Endothelial cell of umbilical vein (primary cell): Measurements from ENCODE around the gene TAF3. TPM values are rescaled to one million over a fixed set of nuclear protein-coding genes. Genes with fewer than 3 reads are reported as not detected.
A peak's percentile ranks its signal among the peaks of the same experiment; 100 is the strongest.

Experiments used
- BruUV-seq: library from RNA; stranded (reverse); fragments of 400-500 nt; replicated peaks from 2 replicates; lab custom pipeline; 2021; lab: Mats Ljungman, UMichigan
- CTCF ChIA-PET: fragments of 300-600, 350-600 bp; sonication (Branson Sonifier 250); formaldehyde crosslinking; loops from one replicate; lab custom pipeline; 2021; ENCODE audit warnings: antibody characterized with exemption, inconsistent platforms; lab: Charles Lee
- POLR2A ChIA-PET: fragments of 300-600, 350-600 bp; sonication (Branson Sonifier 250); formaldehyde crosslinking; loops from one replicate; lab custom pipeline; 2021; ENCODE audit warnings: antibody characterized with exemption, inconsistent platforms; lab: Charles Lee
- DNase-seq: peaks from one replicate; pipeline ENCODE4 v3.0.0-alpha.2; 2011; ENCODE audit warnings: low read depth, low spot score
- FAIRE-seq: peaks from 2 replicates; lab custom pipeline; 2011; peaks lifted over from hg19 to GRCh38; lab: Jason Lieb, UNC
- H2AFZ ChIP-seq: 2 replicates; pipeline ENCODE4 v1.6.0; 2012; ENCODE audit warnings: low read depth, low read length, control low read depth, inconsistent platforms
- H3K27ac ChIP-seq: 2 replicates; pipeline ENCODE4 v1.5.1; 2011; ENCODE audit warnings: low read depth, mild to moderate bottlenecking, control low read depth, low read length, moderate library complexity; ENCODE audit not compliant: insufficient read depth
- H3K27me3 ChIP-seq, 2 experiments: 2 replicates each; pipeline versions ENCODE4 v1.6.0 to v1.6.1; 2011; ENCODE audit warnings: low read length in 2 of 2, mixed read lengths in 1 of 2; ENCODE audit not compliant: control insufficient read depth in 2 of 2, insufficient read depth in 2 of 2
- H3K36me3 ChIP-seq, 2 experiments: 2 replicates in 1 of 2; 3 replicates in 1 of 2; pipeline ENCODE4 v1.5.1; 2011; ENCODE audit warnings: low read length in 2 of 2, mild to moderate bottlenecking in 1 of 2, moderate library complexity in 1 of 2; ENCODE audit not compliant: control insufficient read depth in 2 of 2, insufficient read depth in 2 of 2; ENCODE audit errors: extremely low read depth in 1 of 2
- H3K4me1 ChIP-seq: 3 replicates; pipeline ENCODE4 v1.5.1; 2011; ENCODE audit warnings: mild to moderate bottlenecking, low read length; ENCODE audit not compliant: control insufficient read depth, insufficient read depth; ENCODE audit errors: extremely low read depth
- H3K4me2 ChIP-seq: 2 replicates; pipeline ENCODE4 v1.6.1; 2011; ENCODE audit warnings: low read length, control low read depth, mixed read lengths; ENCODE audit not compliant: insufficient read depth
- H3K4me3 ChIP-seq, 3 experiments: fragments of 200-600 bp in 1 of 3; sonication (generic), shearing (Covaris generic) in 1 of 3; replicated peaks in 1 of 3; 2 replicates each; pipeline ENCODE4 v1.5.1; 2011 to 2016; ENCODE audit warnings: control low read depth in 3 of 3, low read length in 3 of 3, mild to moderate bottlenecking in 2 of 3, inconsistent platforms in 1 of 3, low read depth in 1 of 3, moderate library complexity in 1 of 3; ENCODE audit not compliant: insufficient read depth in 1 of 3
- H3K79me2 ChIP-seq: 2 replicates; pipeline ENCODE4 v1.6.0; 2012; ENCODE audit warnings: low read length, inconsistent platforms; ENCODE audit not compliant: control insufficient read depth, insufficient read depth
- H3K9ac ChIP-seq: replicated peaks from 2 replicates; pipeline ENCODE3; 2011; ENCODE audit warnings: low read length, control low read depth; ENCODE audit not compliant: insufficient read depth; ENCODE audit errors: extremely low read depth
- H3K9me1 ChIP-seq: replicated peaks from 3 replicates; pipeline ENCODE4 v1.6.0; 2011; ENCODE audit warnings: mild to moderate bottlenecking, low read length; ENCODE audit not compliant: control insufficient read depth, insufficient read depth; ENCODE audit errors: extremely low read depth
- H3K9me3 ChIP-seq: replicated peaks from 2 replicates; pipeline ENCODE4 v1.5.1; 2012; ENCODE audit warnings: low read length, inconsistent platforms; ENCODE audit not compliant: control insufficient read depth, insufficient read depth
- H4K20me1 ChIP-seq: replicated peaks from 2 replicates; pipeline ENCODE3; 2011; ENCODE audit warnings: mild to moderate bottlenecking, low read length; ENCODE audit not compliant: control insufficient read depth, insufficient read depth; ENCODE audit errors: extremely low read depth
- CTCF ChIP-seq, 2 donors: IDR thresholded peaks; 1 replicate in 1 of 2; 2 replicates in 1 of 2; pipeline ENCODE4 v1.5.1; 2011; ENCODE audit warnings: low read length in 2 of 2, mild to moderate bottlenecking in 2 of 2, moderate library complexity in 2 of 2, control low read depth in 1 of 2, inconsistent platforms in 1 of 2, low read depth in 1 of 2; ENCODE audit not compliant: insufficient read depth in 1 of 2; ENCODE audit errors: extremely low read depth in 1 of 2
- EZH2 ChIP-seq: IDR thresholded peaks from 2 replicates; pipeline ENCODE4 v1.6.1; 2012; ENCODE audit warnings: borderline replicate concordance, low read depth, mild to moderate bottlenecking, moderate library complexity, low read length, inconsistent platforms; ENCODE audit not compliant: severe bottlenecking
- FOS ChIP-seq: IDR thresholded peaks from 2 replicates; pipeline ENCODE4 v1.6.1; 2011; ENCODE audit warnings: mild to moderate bottlenecking, low read length, moderate library complexity, borderline replicate concordance; ENCODE audit not compliant: insufficient read depth
- JUN ChIP-seq: IDR thresholded peaks from 2 replicates; pipeline ENCODE4 v1.6.1; 2011; ENCODE audit warnings: borderline replicate concordance, low read depth; ENCODE audit not compliant: insufficient read length, insufficient read depth
- MYC ChIP-seq: IDR thresholded peaks from one replicate; pipeline ENCODE4 v1.6.1; 2011; ENCODE audit warnings: mild to moderate bottlenecking, low read depth, low read length
- POLR2A ChIP-seq: IDR thresholded peaks from 2 replicates; pipeline ENCODE4 v1.6.1; 2012; ENCODE audit warnings: low read depth, mild to moderate bottlenecking, control low read depth, low read length
- POLR2AphosphoS5 ChIP-seq: IDR thresholded peaks from 2 replicates; pipeline ENCODE4 v1.6.1; 2012; ENCODE audit warnings: low read depth, mild to moderate bottlenecking, control low read depth, low read length, moderate library complexity; ENCODE audit not compliant: insufficient read depth
- dilution Hi-C: fragments of 300-500 bp; cut with MboI; formaldehyde crosslinking; loops from one replicate; pipeline ENCODE4 v1.15.0; 2019; ENCODE audit warnings: low sequenced_read_pairs; ENCODE audit not compliant: extremely low pct_ligation_motif_present
- intact Hi-C: fragments of 100-400 bp; cut with micrococcal nuclease; formaldehyde crosslinking; loops from one replicate; pipeline ENCODE4 v1.10.0; 2022
- polyA plus RNA-seq, 4 experiments: library from polyadenylated mRNA; depleted of rRNA in 3 of 4; stranded (reverse) in 3 of 4; unstranded in 1 of 4; fragments of >200 nt; gene quantifications; 2 replicates each; pipeline versions ENCODE4 v1.2.1 to v1.2.3, GENCODE V29; 2011 to 2012; ENCODE audit warnings: missing spikeins in 1 of 4
- total RNA-seq: library from RNA; stranded (reverse); gene quantifications from 2 replicates; pipeline ENCODE4 v1.2.3, GENCODE V29; 2021
- TF ChIP-seq, protein P1 (sequence below): IDR thresholded peaks from 2 replicates; pipeline ENCODE4 v1.6.1; 2011; ENCODE audit not compliant: insufficient read depth, insufficient read length

The TAF3 gene
- total and polyA plus RNA-seq, 2 donors (not counting 3 experiments of a cell fraction or from before 2014, with no cell fraction given) = 2.4 to 10.5 TPM

DNA sequence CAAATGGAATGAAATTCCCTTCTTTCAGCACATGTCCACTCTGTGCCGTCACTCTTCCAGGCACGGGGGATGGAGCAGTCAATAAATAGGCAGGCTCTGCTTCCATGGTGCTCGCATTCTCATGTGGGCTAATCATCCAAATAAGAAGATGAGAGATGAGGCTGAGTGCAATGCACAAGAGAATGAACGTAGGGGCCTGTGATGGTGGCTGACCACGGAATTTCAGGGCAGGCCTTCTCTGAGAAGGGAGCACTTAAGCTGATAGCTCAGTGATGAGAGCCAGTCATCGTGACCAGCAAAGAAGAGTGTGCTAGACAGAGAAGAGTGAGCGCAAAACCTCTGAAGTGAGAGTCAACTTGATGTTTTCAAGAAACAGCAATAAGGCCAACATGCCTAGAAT, 47.9 kb downstream of the TAF3 start:
- dilution Hi-C loops (no loop called here), intact Hi-C loops (no loop called here)
- H3K4me2 ChIP-seq = no peak overlapping the region
- no peaks in the 10 kb centered on the region for H3K4me1 ChIP-seq
- H4K20me1 ChIP-seq = no peaks in the 10 kb centered on the region
- no peaks in the 10 kb centered on the region for H3K9me3 ChIP-seq
- DNase-seq (no peak), FAIRE-seq (no peak)
- no peaks in the 10 kb centered on the region for H3K9me1 ChIP-seq
- ChIA-PET POLR2A (no interaction called here), CTCF (interaction anchor here (1.3 kb wide), 1 partner anchor 110 kb away, joined by 3 read pairs; no protein-coding TSS in a partner anchor)
- no peaks in the 10 kb centered on the region for H3K27me3 ChIP-seq
- no TSS peak for BruUV-seq
- H2AFZ ChIP-seq = no peak overlapping the region
- H3K4me3 ChIP-seq = no peak overlapping the region
- peaks cover 11% of the 10 kb centered on the region for H3K79me2 ChIP-seq
- H3K36me3 ChIP-seq = no peaks in the 10 kb centered on the region
- no peak overlapping the region for H3K27ac ChIP-seq
- H3K9ac ChIP-seq = no peak overlapping the region
- TF ChIP-seq, protein P1, sequence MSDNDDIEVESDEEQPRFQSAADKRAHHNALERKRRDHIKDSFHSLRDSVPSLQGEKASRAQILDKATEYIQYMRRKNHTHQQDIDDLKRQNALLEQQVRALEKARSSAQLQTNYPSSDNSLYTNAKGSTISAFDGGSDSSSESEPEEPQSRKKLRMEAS = no peak
- no peak for TF ChIP-seq POLR2A
- no peak for TF ChIP-seq FOS

GRCh38 chr10:7872041-7872442, 53.7 kb downstream of the TAF3 start:
- Histone ChIP-seq H3K4me2 (peak overlapping the region; percentile 97), H3K79me2 (no peaks in the 10 kb centered on the region), H3K27me3 (no peaks in the 10 kb centered on the region), H3K4me3 (peak overlapping the region; percentile 26 to 78 (median 32)), H3K36me3 (no peaks in the 10 kb centered on the region), H3K4me1 (peaks cover 13% of the 10 kb centered on the region), H4K20me1 (no peaks in the 10 kb centered on the region), H3K9me3 (no peaks in the 10 kb centered on the region), H3K9ac (peak overlapping the region; percentile 34), H3K9me1 (no peaks in the 10 kb centered on the region), H3K27ac (no peak overlapping the region), H2AFZ (no peak overlapping the region)
- ChIA-PET CTCF (interaction anchor here (0.6 to 2.4 kb wide), 58 partner anchors 11 to 1436 kb away, joined by 3 to 64 read pairs (median 4); partner anchors contain the start of gene TAF3), POLR2A (interaction anchor here (0.6 to 1.0 kb wide), 2 partner anchors 479 to 1337 kb away, joined by 3 to 4 read pairs; no protein-coding TSS in a partner anchor)
- DNase-seq = peak; percentile 68
- dilution Hi-C loops = no loop called here
- peak; percentile 43 for FAIRE-seq
- TF ChIP-seq EZH2 (no peak), CTCF (IDR thresholded peaks at IDR 0.05; ENCODE audit: extremely low read depth in 1 of 2, insufficient read depth in 1 of 2, low read depth in 1 of 2, low read length in 2 of 2) (peak; percentile 43 to 46), JUN (no peak), POLR2AphosphoS5 (no peak), MYC (no peak), POLR2A (no peak)
- no TSS peak for BruUV-seq
- intact Hi-C loops = loop anchor here (1.0 to 10.0 kb wide), 8 partner anchors 178 to 1430 kb away; no protein-coding TSS in a partner anchor
